Transverse colon (tissue), 4 donors: ENCODE data around the gene SHISA8. TPM values are rescaled to one million over a fixed set of nuclear protein-coding genes. Genes with fewer than 3 reads are reported as not detected.

ENCODE experiments used
- DNase-seq: peaks from one replicate; pipeline ENCODE4 v3.0.0-alpha.2; 2019
- H3K27ac ChIP-seq, 4 donors: fragments of 200-600 bp; sonication (generic); 2 replicates each; pipeline ENCODE4 v1.5.1; 2016 to 2018; ENCODE audit warnings: inconsistent platforms in 4 of 4
- H3K27me3 ChIP-seq: fragments of 200-600 bp; sonication (generic); 2 replicates; pipeline ENCODE4 v1.5.1; 2017; ENCODE audit warnings: inconsistent platforms
- H3K36me3 ChIP-seq, 4 donors: fragments of 200-600 bp; sonication (generic); 2 replicates each; pipeline ENCODE4 v1.5.1; 2017 to 2019; ENCODE audit warnings: inconsistent platforms in 4 of 4
- H3K4me1 ChIP-seq, 4 donors: fragments of 200-600 bp; sonication (generic); 2 replicates each; pipeline ENCODE4 v1.5.1; 2017 to 2020; ENCODE audit warnings: inconsistent platforms in 4 of 4
- H3K4me3 ChIP-seq, 4 donors: fragments of 200-600 bp; sonication (generic); 1 replicate in 1 of 4; 2 replicates in 3 of 4; pipeline versions ENCODE4 v1.5.1 to v1.6.1; 2017 to 2019; ENCODE audit warnings: inconsistent platforms in 4 of 4
- H3K9me3 ChIP-seq, 2 donors: fragments of 200-600 bp; sonication (generic); 2 replicates each; pipeline ENCODE4 v1.5.1; 2017 to 2019; ENCODE audit warnings: inconsistent platforms in 2 of 2
- EP300 ChIP-seq: sonication (generic); formaldehyde crosslinking; IDR thresholded peaks from one replicate; pipeline ENCODE4 v1.6.1; 2017; ENCODE audit warnings: antibody characterized with exemption, low read depth
- POLR2A ChIP-seq: fragments of 450-650 bp; IDR thresholded peaks from one replicate; pipeline ENCODE4 v1.6.1; 2016; ENCODE audit warnings: antibody characterized with exemption, mild to moderate bottlenecking, moderate library complexity
- POLR2AphosphoS5 ChIP-seq, 3 donors: sonication (generic); formaldehyde crosslinking; IDR thresholded peaks; one replicate each; pipeline ENCODE4 v1.6.1; 2016; ENCODE audit warnings: antibody characterized with exemption in 3 of 3
- WGBS, 2 donors: methylation state at CpG; one replicate each; pipeline ENCODE4 v1.1.5; 2018; ENCODE audit warnings: low coverage in 1 of 2; 5-methylcytosine and 5-hydroxymethylcytosine counted together
- in situ Hi-C, 4 donors: fragments of 200-750 bp; cut with MboI; loops; one replicate each; pipeline versions ENCODE4 v1.15.0 to v1.15.1; 2017; ENCODE audit warnings: low sequenced_read_pairs in 3 of 4, low pct_ligation_motif_present in 1 of 4, low pct_unique_long_range_greater_than_20kb in 1 of 4
- intact Hi-C: fragments of 100-400 bp; cut with DNase I; formaldehyde crosslinking; loops from one replicate; pipeline ENCODE4 v1.15.1; 2023; ENCODE audit warnings: low total_unique reads
- total RNA-seq, 4 donors: library from RNA; depleted of rRNA; stranded (reverse); fragments of >200 nt; gene quantifications; one replicate each; pipeline ENCODE4 v1.1.0, GENCODE V29; 2016
- TF ChIP-seq, protein P1 (sequence below), 5 experiments: fragments of 200-600 bp in 3 of 5; fragments of 450-650 bp in 2 of 5; sonication (generic) in 3 of 5; IDR thresholded peaks; 1 replicate in 2 of 5; 2 replicates in 3 of 5; pipeline ENCODE4 v1.5.1; 2016 to 2017; ENCODE audit warnings: antibody characterized with exemption in 5 of 5, inconsistent platforms in 3 of 5, mild to moderate bottlenecking in 2 of 5, moderate library complexity in 1 of 5

SHISA8 gene
- total RNA-seq, 4 donors from 2014 or later = 0.32 TPM; not detected in 3

DNA sequence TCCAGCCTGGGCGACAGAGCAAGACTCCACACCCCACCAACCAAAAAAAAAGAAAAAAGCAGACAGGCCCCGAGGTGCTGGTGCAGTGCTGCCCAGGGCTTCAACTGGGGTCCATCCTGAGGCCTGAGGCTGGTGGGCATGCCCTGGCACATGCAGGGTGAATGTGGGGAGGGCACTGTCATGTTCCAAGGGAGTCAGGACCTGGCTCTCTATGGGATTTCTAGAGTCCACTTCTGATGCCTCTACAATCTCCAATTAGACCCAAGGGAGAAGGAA, 22.0 kb upstream of the SHISA8 start:
- H3K9me3 ChIP-seq = no peaks in the 10 kb centered on the region

DNA sequence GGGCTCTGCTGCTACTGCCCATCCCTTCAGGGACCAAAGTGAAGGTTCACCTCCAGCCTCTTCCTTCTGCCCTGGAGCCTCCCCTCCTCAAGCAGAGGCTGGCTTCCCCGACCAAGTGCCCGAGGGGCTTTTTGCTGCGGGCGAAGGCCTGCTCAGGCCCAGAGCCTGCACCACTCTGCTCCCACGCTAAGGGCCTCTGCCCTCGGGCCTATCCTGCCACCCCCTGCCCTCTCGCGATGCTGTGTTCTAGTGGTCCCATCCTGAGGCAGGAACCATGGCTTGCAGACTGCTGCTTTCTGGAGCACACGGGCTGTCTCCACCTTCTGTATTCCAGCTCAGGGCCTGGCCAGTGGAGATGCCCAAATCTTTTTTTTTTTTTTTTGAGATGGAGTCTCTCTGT, 20.6 kb upstream of the SHISA8 start:
- no peak for TF ChIP-seq POLR2A
- TF ChIP-seq EP300 = no peak
- TF ChIP-seq, protein P1, sequence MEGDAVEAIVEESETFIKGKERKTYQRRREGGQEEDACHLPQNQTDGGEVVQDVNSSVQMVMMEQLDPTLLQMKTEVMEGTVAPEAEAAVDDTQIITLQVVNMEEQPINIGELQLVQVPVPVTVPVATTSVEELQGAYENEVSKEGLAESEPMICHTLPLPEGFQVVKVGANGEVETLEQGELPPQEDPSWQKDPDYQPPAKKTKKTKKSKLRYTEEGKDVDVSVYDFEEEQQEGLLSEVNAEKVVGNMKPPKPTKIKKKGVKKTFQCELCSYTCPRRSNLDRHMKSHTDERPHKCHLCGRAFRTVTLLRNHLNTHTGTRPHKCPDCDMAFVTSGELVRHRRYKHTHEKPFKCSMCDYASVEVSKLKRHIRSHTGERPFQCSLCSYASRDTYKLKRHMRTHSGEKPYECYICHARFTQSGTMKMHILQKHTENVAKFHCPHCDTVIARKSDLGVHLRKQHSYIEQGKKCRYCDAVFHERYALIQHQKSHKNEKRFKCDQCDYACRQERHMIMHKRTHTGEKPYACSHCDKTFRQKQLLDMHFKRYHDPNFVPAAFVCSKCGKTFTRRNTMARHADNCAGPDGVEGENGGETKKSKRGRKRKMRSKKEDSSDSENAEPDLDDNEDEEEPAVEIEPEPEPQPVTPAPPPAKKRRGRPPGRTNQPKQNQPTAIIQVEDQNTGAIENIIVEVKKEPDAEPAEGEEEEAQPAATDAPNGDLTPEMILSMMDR (IDR thresholded peaks at IDR 0.05) = no peak
- no peak for TF ChIP-seq POLR2AphosphoS5 (IDR thresholded peaks at IDR 0.05)
- DNase-seq = no peak
- Histone ChIP-seq H3K4me3 (no peak overlapping the region), H3K36me3 (no peaks in the 10 kb centered on the region), H3K27ac (no peak overlapping the region), H3K4me1 (peaks cover 6 to 13% (median 8%) of the 10 kb centered on the region in 4 donors), H3K27me3 (no peaks in the 10 kb centered on the region), H3K9me3 (no peaks in the 10 kb centered on the region)
- intact Hi-C loops (no loop called here), in situ Hi-C loops (loop anchor here in 1 of 4 donors (25.0 kb wide), 1 partner anchor 123 kb away; the partner anchor contains the start of gene CCDC134)
- 89% methylated on average over 9 of the region's 9 CpGs; no CpG with 5 or more reads in 1 of the 2 donors for WGBS, 2 donors

More for the DNA sequence above, 22.0 kb upstream of the SHISA8 start:
- 90% methylated on average over 2 of the region's 2 CpGs; no CpG with 5 or more reads in 1 of the 2 donors for WGBS, 2 donors
- H3K4me3 ChIP-seq = no peak overlapping the region
- DNase-seq = no peak
- no peaks in the 10 kb centered on the region for H3K36me3 ChIP-seq
- no peak overlapping the region for H3K27ac ChIP-seq
- intact Hi-C loops (no loop called here), in situ Hi-C loops (loop anchor here in 1 of 4 donors (25.0 kb wide), 1 partner anchor 125 kb away; the partner anchor contains the start of gene CCDC134)
- peaks cover 13 to 19% (median 15%) of the 10 kb centered on the region in 4 donors for H3K4me1 ChIP-seq
- TF ChIP-seq, protein P1 (IDR thresholded peaks at IDR 0.05) = no peak
- H3K27me3 ChIP-seq = no peaks in the 10 kb centered on the region

DNA sequence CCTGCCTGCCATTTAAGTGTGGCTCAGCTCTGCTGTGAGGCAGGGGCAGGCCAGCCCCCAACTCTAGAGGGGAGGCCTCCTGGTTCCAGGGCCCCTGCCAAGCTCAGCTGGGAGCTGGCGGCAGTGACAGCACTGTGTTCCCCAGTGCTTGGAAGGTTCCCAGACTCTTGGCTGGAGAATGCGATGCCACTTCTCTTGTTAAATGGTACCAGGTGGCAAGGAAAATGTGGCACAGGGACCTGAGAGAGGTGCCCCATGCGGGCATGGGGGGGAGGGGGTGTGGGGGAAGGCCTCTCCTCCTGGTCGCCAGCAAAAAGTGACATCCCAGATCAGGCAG, 20.1 kb upstream of the SHISA8 start:
- intact Hi-C loops (no loop called here), in situ Hi-C loops (loop anchor here in 1 of 4 donors (25.0 kb wide), 1 partner anchor 123 kb away; the partner anchor contains the start of gene CCDC134)

DNA sequence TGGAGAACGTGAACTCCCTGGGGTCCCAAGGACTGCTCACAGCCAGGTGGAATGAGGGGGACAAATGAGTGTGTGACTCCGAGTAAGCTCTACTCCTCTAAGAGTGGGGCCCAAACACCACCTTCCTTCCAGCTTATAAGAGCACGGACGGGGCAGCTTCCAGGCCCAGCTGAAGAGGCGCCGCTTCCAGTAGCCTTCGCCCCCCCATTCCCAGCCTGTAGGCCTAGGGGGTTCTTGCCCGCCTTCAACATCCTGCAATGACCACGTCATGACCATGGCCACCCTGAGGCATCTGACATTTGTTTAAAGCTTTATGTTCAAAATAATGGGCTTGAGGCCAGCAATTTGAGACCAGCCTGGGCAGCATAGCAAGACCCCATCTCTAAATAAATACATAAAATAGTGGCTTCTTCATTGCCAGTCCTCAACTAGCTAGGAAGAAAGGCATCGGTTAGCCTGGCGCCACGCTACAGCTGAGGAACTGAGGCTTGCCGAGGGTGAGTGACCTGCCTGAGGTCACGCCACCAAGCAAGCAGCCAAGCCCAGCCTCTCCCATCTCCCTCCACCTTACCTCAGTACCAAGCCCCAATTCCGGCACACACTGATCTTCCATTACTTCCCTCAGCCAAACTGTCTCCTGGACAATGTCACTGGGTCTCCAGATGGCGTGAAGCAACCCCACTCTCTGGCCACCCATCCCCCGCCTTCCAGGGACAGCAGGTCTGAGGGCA, 19.6 kb upstream of the SHISA8 start:
- H3K4me1 ChIP-seq = peaks cover 0 to 5% (median 2%) of the 10 kb centered on the region in 4 donors
- no peaks in the 10 kb centered on the region for H3K27me3 ChIP-seq
- no peak overlapping the region for H3K4me3 ChIP-seq
- 92% methylated on average over 17 of the region's 17 CpGs; no CpG with 5 or more reads in 1 of the 2 donors for WGBS, 2 donors
- no peaks in the 10 kb centered on the region for H3K9me3 ChIP-seq
- DNase-seq = no peak
- in situ Hi-C loops (loop anchor here in 1 of 4 donors (25.0 kb wide), 1 partner anchor 122 kb away; the partner anchor contains the start of gene CCDC134), intact Hi-C loops (no loop called here)
- TF ChIP-seq, protein P1 (IDR thresholded peaks at IDR 0.05) = no peak
- TF ChIP-seq POLR2A (no peak), EP300 (no peak), POLR2AphosphoS5 (IDR thresholded peaks at IDR 0.05) (no peak)
- H3K36me3 ChIP-seq = no peaks in the 10 kb centered on the region
- H3K27ac ChIP-seq = no peak overlapping the region

More for the DNA sequence above, 20.1 kb upstream of the SHISA8 start:
- no peaks in the 10 kb centered on the region for H3K27me3 ChIP-seq
- TF ChIP-seq, protein P1 (IDR thresholded peaks at IDR 0.05) = no peak
- TF ChIP-seq POLR2AphosphoS5 (IDR thresholded peaks at IDR 0.05) = no peak
- TF ChIP-seq EP300 = no peak
- no peak for TF ChIP-seq POLR2A
- H3K4me1 ChIP-seq = peaks cover 3 to 9% (median 5%) of the 10 kb centered on the region in 4 donors
- H3K4me3 ChIP-seq = no peak overlapping the region
- WGBS, 2 donors = 67 to 91% methylated on average over 3 to 4 of the region's 4 CpGs
- no peaks in the 10 kb centered on the region for H3K36me3 ChIP-seq
- H3K9me3 ChIP-seq = no peaks in the 10 kb centered on the region
- no peak overlapping the region for H3K27ac ChIP-seq
- no peak for DNase-seq
